HepG2 (cell line): ENCODE measurements around the gene ORC3. TPM values are rescaled to one million over a fixed set of nuclear protein-coding genes. Genes with fewer than 3 reads are reported as not detected.
A peak's percentile ranks its signal among the peaks of the same experiment; 100 is the strongest.

ENCODE experiments used
- CENPX ChIP-seq: sonication (generic); formaldehyde crosslinking; IDR thresholded peaks from 2 replicates; pipeline ENCODE4 v1.9.0; 2021; ENCODE audit warnings: mild to moderate bottlenecking, missing genetic modification reagents, moderate library complexity
- FOXJ3 ChIP-seq: sonication (generic); formaldehyde crosslinking; IDR thresholded peaks from 2 replicates; pipeline ENCODE4 v1.4.0; 2020; ENCODE audit warnings: missing genetic modification reagents, mild to moderate bottlenecking, borderline replicate concordance
- HMG20B ChIP-seq: conservative IDR thresholded peaks from 2 replicates; pipeline ENCODE4 v1.6.1; 2016; ENCODE audit warnings: missing genetic modification reagents, missing compliant biosample characterization
- LCORL ChIP-seq, 2 experiments: fragments of 450-650 bp in 1 of 2; sonication (generic) in 1 of 2; formaldehyde crosslinking in 1 of 2; IDR thresholded peaks; 2 replicates each; pipeline versions ENCODE4 v1.5.0 to v1.6.1; 2017 to 2020; ENCODE audit warnings: antibody characterized with exemption in 1 of 2, missing genetic modification reagents in 1 of 2
- MAFG ChIP-seq: sonication (generic); formaldehyde crosslinking; IDR thresholded peaks from 2 replicates; pipeline ENCODE4 v1.5.1; 2020; ENCODE audit warnings: mild to moderate bottlenecking, missing genetic modification reagents
- NFAT5 ChIP-seq: sonication (generic); formaldehyde crosslinking; IDR thresholded peaks from 2 replicates; pipeline ENCODE4 v1.4.0; 2020; ENCODE audit warnings: missing genetic modification reagents
- RBM39 ChIP-seq: fragments of 200-400 bp; formaldehyde crosslinking; IDR thresholded peaks from one replicate; pipeline ENCODE4 v1.6.1; 2018; ENCODE audit warnings: antibody characterized with exemption, mild to moderate bottlenecking, low read depth, low read length; ENCODE audit not compliant: poor library complexity, severe bottlenecking
- SKI ChIP-seq: fragments of 450-650 bp; IDR thresholded peaks from one replicate; pipeline ENCODE4 v1.6.1; 2018; ENCODE audit warnings: mild to moderate bottlenecking; ENCODE audit not compliant: partially characterized antibody
- SMAD9 ChIP-seq: sonication (generic); formaldehyde crosslinking; IDR thresholded peaks from 2 replicates; pipeline ENCODE4 v1.5.1; 2020; ENCODE audit warnings: mild to moderate bottlenecking, missing genetic modification reagents
- ZNF253 ChIP-seq: sonication (generic); formaldehyde crosslinking; IDR thresholded peaks from 2 replicates; pipeline ENCODE4 v1.8.0; 2022; ENCODE audit warnings: mild to moderate bottlenecking, missing genetic modification reagents, borderline replicate concordance
- ZNF574 ChIP-seq: sonication (generic); formaldehyde crosslinking; IDR thresholded peaks from 2 replicates; pipeline ENCODE4 v1.4.0; 2020; ENCODE audit warnings: missing genetic modification reagents
- ZNF589 ChIP-seq: sonication (generic); formaldehyde crosslinking; conservative IDR thresholded peaks from 2 replicates; pipeline ENCODE4 v1.8.0; 2022; ENCODE audit warnings: mild to moderate bottlenecking, moderate library complexity, missing genetic modification reagents
- polyA plus RNA-seq, 8 experiments: library from polyadenylated mRNA; depleted of rRNA in 3 of 8; stranded (reverse) in 7 of 8; unstranded in 1 of 8; fragments of >200 nt; fragmentation: Illumina TruSeq in 4 of 8; extraction: Trizol in 4 of 8; gene quantifications; 2 replicates each; pipeline versions ENCODE4 v1.2.1 to v1.2.3, GENCODE V29; 2011 to 2016; ENCODE audit warnings: low read depth in 4 of 8, missing spikeins in 1 of 8, mixed read lengths in 1 of 8; ENCODE audit not compliant: insufficient read depth in 1 of 8
- total RNA-seq, 5 experiments: library from RNA; depleted of rRNA; stranded (reverse); fragments of >200 nt; fragmentation: Illumina TruSeq; extraction: Trizol; gene quantifications; 2 replicates each; pipeline ENCODE4 v1.2.3, GENCODE V29; 2016; ENCODE audit warnings: low read depth in 1 of 5
- TF ChIP-seq, protein P1 (sequence below): sonication (generic); formaldehyde crosslinking; IDR thresholded peaks from 2 replicates; pipeline ENCODE4 v1.5.0; 2020; ENCODE audit warnings: missing genetic modification reagents

ORC3 gene
- total and polyA plus RNA-seq, 2 of the 13 experiments (the other 11 are each of a cell fraction or from before 2014, with no cell fraction given) = 21.8 to 43.5 TPM

DNA sequence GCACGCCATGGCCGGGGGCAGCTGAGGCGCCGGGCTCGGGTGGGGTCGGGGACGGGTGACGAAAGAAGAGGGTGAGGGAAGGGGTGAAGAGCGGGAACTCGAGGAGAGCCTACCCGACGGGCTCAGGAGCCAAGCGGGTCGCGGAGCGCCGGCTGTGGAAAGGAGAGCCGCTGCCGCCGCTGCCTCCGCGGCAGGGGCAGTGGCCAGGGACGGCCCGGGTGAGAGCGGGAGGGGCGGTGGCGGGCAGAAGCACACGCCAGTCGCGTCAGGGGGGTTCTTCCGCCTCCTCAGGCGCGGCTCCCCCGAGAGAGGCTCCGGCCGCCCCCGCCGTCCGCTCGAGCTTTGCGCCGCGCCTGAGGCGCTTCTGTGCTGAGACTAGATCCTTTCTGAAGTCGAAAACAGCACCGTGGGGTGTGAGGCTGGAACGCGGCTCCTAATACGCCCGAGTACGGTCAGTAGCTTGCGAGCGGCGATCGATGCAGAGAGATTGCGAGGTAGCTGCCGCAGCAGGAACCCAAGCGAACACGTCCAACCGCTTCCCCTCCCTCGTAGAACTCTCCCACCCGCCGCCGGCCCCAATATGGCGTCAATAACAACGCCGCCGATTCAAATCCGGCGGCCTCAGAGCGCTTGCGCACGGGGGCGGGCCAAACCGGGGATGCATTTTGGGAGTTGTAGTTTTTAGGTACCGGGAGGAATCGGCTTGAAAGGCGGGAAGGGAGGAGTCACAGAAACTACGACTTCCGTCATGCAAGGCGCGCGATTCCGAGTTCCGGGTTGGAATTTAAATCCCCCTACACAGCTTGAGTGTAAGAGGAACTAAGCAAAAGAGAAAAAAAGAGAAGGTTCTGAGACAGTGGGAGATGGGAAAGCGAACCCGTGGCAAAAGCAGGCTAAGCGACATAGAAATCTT, 112.0 kb downstream of the ORC3 start, which contains the start of gene AKIRIN2 (continued):
- TF ChIP-seq ZNF589 (CRISPR knock-in tag) (0 out of 2 replicates have a peak, but pooled peaks have one; percentile 28), NFAT5 (CRISPR knock-in tag) (no peak), ZNF574 (CRISPR knock-in tag) (peak; percentile 80), MAFG (CRISPR knock-in tag) (no peak), SMAD9 (CRISPR knock-in tag) (no peak), HMG20B (CRISPR knock-in tag) (no peak), RBM39 (peak; percentile 87), SKI (peak; percentile 38), LCORL (IDR thresholded peaks at IDR 0.05) (no peak), LCORL (CRISPR knock-in tag; IDR thresholded peaks at IDR 0.05) (no peak; the same call in 1 of the 2 replicates), FOXJ3 (CRISPR knock-in tag) (peak; percentile 43; the same call in 1 of the 2 replicates), CENPX (CRISPR knock-in tag) (no peak), ZNF253 (no peak)
- TF ChIP-seq, protein P1, sequence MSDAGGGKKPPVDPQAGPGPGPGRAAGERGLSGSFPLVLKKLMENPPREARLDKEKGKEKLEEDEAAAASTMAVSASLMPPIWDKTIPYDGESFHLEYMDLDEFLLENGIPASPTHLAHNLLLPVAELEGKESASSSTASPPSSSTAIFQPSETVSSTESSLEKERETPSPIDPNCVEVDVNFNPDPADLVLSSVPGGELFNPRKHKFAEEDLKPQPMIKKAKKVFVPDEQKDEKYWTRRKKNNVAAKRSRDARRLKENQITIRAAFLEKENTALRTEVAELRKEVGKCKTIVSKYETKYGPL (CRISPR knock-in tag) = no peak; the same call in 1 of the 2 replicates
